Activated naive CD4-positive, alpha-beta T cell treated with Interleukin-2 at 50 U/mL for 16 hours (primary cell): ENCODE results near the gene SLC43A3.
"Not testable (repeated sequence)": the region's sequence is repeated elsewhere in the genome, so short reads cannot be mapped to it uniquely, and the experiment has no call there.

Experiments used
- DNase-seq: peaks from one replicate; pipeline ENCODE4 v3.0.0-alpha.2; 2020

Gene SLC43A3

GRCh38 chr11:57403802-57404147 is 23.1 kb downstream of the SLC43A3 start:
- no peak for DNase-seq

- not testable (repeated sequence) for DNase-seq
Measured at GRCh38 chr11:57403003-57403801, 23.7 kb downstream of the SLC43A3 start.

- DNase-seq, result no peak
Measured at GRCh38 chr11:57402188-57403002, 24.5 kb downstream of the SLC43A3 start.

- no peak for DNase-seq
Measured at GRCh38 chr11:57399972-57400578, 26.8 kb downstream of the SLC43A3 start.

- no peak for DNase-seq
Measured at GRCh38 chr11:57399221-57399620, 27.7 kb downstream of the SLC43A3 start.

- no peak for DNase-seq
Measured at GRCh38 chr11:57397394-57397990, 29.4 kb downstream of the SLC43A3 start.

GRCh38 chr11:57396744-57397143 is 30.2 kb downstream of the SLC43A3 start:
- DNase-seq, result no peak

GRCh38 chr11:57395905-57396623 is 30.9 kb downstream of the SLC43A3 start:
- no peak for DNase-seq

- no peak for DNase-seq
Measured at GRCh38 chr11:57394203-57394965, 32.5 kb downstream of the SLC43A3 start.

- DNase-seq, result no peak
Measured at GRCh38 chr11:57392763-57393105, 34.2 kb downstream of the SLC43A3 start.

- DNase-seq, result no peak
Measured at GRCh38 chr11:57392066-57392762, 34.7 kb downstream of the SLC43A3 start.

GRCh38 chr11:57391539-57391938 is 35.4 kb downstream of the SLC43A3 start:
- no peak for DNase-seq

- DNase-seq, result no peak
Measured at GRCh38 chr11:57391111-57391510, 35.8 kb downstream of the SLC43A3 start.

GRCh38 chr11:57390535-57390934 is 36.4 kb downstream of the SLC43A3 start, which contains the start of gene PRG2:
Gene PRG2, minus strand, starts transcription at chr11:57390650. Its CDS starts 706 bp downstream, at chr11:57389944.
- DNase-seq, result no peak

GRCh38 chr11:57387289-57388030 is 39.5 kb downstream of the SLC43A3 start:
- DNase-seq, result no peak

GRCh38 chr11:57386178-57386940 is 40.6 kb downstream of the SLC43A3 start:
- DNase-seq, result no peak

- no peak for DNase-seq
Measured at GRCh38 chr11:57380975-57381374, 45.9 kb downstream of the SLC43A3 start, which contains the start of gene PRG3. Gene PRG3, minus strand, starts transcription at chr11:57381150. Its CDS starts 442 bp downstream, at chr11:57380708.

- no peak for DNase-seq
Measured at GRCh38 chr11:57379732-57380131, 47.2 kb downstream of the SLC43A3 start.

- DNase-seq, result no peak
Measured at GRCh38 chr11:57378186-57378585, 48.7 kb downstream of the SLC43A3 start.

- no peak for DNase-seq
Measured at GRCh38 chr11:57377107-57377506, 49.8 kb downstream of the SLC43A3 start.
